ENCODE measurements around the gene DENND6B. TPM values are rescaled to one million over a fixed set of nuclear protein-coding genes. Genes with fewer than 3 reads are reported as not detected.

Gene DENND6B
- total RNA-seq, 1 donor from 2014 or later = 7.7 TPM

DNA sequence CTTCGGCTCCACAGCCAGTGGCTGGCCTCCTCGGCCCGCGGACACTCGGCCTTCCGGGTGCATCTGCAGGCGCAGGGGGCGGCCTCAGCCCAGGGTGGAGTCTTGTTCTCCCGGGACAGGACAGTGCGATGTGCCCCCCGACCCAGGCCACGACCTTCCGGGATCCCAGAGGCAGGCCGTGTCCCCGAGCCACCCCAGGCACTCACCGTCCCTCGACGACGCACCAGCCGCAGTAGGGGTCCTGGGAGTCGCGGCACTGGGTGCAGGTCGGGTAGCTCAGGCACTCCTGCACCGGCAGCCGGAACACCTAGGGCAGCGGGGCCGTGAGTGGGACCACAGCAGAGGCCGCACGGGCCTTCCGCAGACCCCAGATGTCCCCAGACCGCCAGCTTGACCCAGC lies 39.1 kb downstream of the DENND6B start:
- Mint-ChIP-seq H3K9me3 (ENCODE audit: low read depth) (no peaks in the 10 kb centered on the region), H3K4me3 (ENCODE audit: unreplicated experiment) (no peak overlapping the region), H3K27ac (ENCODE audit: unreplicated experiment) (no peak overlapping the region), H3K27me3 (ENCODE audit: low read depth) (no peaks in the 10 kb centered on the region), H3K4me1 (ENCODE audit: low read depth) (peaks cover 13% of the 10 kb centered on the region), H3K36me3 (ENCODE audit: low read depth) (peaks cover 8% of the 10 kb centered on the region)
- TF ChIP-seq, protein P1, sequence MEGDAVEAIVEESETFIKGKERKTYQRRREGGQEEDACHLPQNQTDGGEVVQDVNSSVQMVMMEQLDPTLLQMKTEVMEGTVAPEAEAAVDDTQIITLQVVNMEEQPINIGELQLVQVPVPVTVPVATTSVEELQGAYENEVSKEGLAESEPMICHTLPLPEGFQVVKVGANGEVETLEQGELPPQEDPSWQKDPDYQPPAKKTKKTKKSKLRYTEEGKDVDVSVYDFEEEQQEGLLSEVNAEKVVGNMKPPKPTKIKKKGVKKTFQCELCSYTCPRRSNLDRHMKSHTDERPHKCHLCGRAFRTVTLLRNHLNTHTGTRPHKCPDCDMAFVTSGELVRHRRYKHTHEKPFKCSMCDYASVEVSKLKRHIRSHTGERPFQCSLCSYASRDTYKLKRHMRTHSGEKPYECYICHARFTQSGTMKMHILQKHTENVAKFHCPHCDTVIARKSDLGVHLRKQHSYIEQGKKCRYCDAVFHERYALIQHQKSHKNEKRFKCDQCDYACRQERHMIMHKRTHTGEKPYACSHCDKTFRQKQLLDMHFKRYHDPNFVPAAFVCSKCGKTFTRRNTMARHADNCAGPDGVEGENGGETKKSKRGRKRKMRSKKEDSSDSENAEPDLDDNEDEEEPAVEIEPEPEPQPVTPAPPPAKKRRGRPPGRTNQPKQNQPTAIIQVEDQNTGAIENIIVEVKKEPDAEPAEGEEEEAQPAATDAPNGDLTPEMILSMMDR (IDR thresholded peaks at IDR 0.05) = no peak
- no peak for DNase-seq (ENCODE audit: low spot score)

DNA sequence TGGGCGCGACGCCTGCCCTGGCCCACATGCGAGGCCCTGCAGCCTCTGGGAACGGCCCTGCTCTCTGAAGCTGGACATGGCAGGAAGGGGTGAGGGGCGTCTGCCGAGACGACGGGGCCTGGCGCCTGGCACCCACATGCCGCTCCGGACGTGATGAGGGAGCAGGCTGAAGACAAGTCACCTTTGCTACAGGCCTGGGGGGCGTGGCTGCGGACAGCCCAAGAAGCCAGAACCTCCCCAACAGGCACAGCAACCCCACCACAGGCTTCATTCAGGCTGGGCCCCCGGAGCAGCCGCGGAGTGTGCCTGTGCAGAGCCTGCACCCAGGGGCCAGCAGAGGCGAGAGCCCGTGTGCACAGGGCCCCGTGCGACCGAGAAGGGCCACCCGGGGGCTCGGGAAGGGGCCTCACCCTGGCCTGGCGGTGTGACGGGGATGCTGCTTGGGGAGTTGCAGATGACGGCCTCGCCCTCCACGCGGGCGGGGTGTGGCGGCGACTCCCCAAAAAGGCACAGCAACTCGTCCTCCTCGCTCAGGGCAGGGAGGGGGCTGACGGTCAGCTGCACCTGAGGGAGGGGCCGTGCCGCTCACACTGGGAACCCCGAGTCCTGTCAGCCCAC lies 40.0 kb downstream of the DENND6B start:
- Mint-ChIP-seq H3K4me1 (ENCODE audit: low read depth) (peaks cover 7% of the 10 kb centered on the region), H3K27ac (ENCODE audit: unreplicated experiment) (no peak overlapping the region), H3K4me3 (ENCODE audit: unreplicated experiment) (no peak overlapping the region), H3K36me3 (ENCODE audit: low read depth) (peaks cover 10% of the 10 kb centered on the region), H3K9me3 (ENCODE audit: low read depth) (no peaks in the 10 kb centered on the region), H3K27me3 (ENCODE audit: low read depth) (no peaks in the 10 kb centered on the region)
- TF ChIP-seq, protein P1 (IDR thresholded peaks at IDR 0.05) = no peak
- no peak for DNase-seq (ENCODE audit: low spot score)

DNA sequence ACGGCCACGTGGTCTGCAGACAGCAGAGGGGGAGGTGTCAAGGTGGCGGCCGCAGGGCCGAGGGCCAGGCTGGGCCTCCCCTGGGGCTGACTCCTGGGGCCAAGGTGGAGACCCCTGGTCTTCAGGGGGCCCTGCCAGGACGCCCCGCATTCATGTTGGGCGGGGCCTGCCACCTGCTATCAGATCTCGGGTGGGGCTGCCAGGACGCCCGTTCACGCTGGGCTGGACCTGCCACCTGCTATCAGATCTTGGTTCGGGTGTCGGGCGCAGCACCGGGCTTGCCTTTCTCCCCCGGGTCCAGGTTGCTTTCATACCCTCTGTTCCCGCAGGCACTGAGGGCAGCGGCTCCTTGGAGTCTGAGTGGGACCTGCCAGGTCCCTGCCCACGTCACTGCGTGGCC lies 40.5 kb downstream of the DENND6B start:
- Mint-ChIP-seq H3K27me3 (ENCODE audit: low read depth) (no peaks in the 10 kb centered on the region), H3K4me1 (ENCODE audit: low read depth) (peaks cover 6% of the 10 kb centered on the region), H3K4me3 (ENCODE audit: unreplicated experiment) (no peak overlapping the region), H3K36me3 (ENCODE audit: low read depth) (peaks cover 10% of the 10 kb centered on the region), H3K9me3 (ENCODE audit: low read depth) (no peaks in the 10 kb centered on the region), H3K27ac (ENCODE audit: unreplicated experiment) (no peak overlapping the region)
- no peak for DNase-seq (ENCODE audit: low spot score)
- TF ChIP-seq, protein P1 (IDR thresholded peaks at IDR 0.05) = no peak

DNA sequence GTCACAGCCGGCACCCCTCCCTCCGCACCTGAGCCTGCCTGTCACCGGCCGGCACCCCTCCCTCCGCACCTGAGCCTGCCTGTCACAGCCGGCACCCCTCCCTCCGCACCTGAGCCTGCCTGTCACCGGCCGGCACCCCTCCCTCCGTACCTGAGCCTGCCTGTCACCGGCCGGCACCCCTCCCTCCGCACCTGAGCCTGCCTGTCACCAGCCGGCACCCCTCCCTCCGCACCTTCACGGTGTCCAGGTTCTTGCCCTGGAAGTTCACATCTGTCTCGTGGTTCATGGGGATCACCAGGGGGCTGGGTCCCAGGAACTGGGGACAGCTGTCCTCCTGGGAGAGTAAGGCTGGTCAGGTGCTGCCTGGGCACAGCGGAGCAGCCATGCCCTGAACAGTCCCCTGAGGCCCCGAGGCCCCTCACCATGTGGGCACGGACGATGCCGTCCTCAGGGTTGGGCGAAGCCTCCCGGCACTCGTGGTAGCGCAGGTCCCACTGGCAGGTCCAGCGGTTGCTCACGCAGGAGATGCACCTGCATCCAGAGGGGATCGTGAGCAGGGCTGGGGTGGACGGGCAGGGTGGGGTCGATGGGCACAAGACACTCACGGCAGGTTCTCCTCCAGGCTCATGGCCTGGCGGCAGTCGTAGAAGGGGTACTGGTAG lies 41.1 kb downstream of the DENND6B start:
- no peak for DNase-seq (ENCODE audit: low spot score)
- no peaks in the 10 kb centered on the region for H3K9me3 Mint-ChIP-seq (ENCODE audit: low read depth)
- peaks cover 10% of the 10 kb centered on the region for H3K36me3 Mint-ChIP-seq (ENCODE audit: low read depth)
- no peak overlapping the region for H3K4me3 Mint-ChIP-seq (ENCODE audit: unreplicated experiment)
- no peak overlapping the region for H3K27ac Mint-ChIP-seq (ENCODE audit: unreplicated experiment)
- TF ChIP-seq, protein P1 (IDR thresholded peaks at IDR 0.05) = no peak
- no peaks in the 10 kb centered on the region for H3K27me3 Mint-ChIP-seq (ENCODE audit: low read depth)
- peaks cover 6% of the 10 kb centered on the region for H3K4me1 Mint-ChIP-seq (ENCODE audit: low read depth)

DNA sequence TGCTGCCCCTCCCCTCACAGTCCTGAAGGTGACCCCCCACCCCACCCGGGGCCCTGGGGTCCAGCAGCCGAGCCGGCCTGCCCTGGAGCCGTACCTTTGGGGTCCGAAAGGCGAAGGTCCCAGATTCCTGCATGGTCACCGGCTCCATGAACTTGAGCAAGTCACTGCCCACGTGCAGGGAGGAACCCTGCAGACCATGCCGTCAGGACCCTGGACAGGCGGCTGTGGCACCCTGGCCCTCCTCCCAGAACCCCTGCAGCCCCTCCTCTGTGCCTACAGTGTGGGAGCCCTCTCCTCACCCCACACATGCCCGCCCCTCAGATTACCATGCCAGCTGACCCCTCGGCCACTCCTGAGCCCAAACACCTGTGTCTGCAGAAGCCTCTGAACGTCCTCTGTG lies 42.3 kb downstream of the DENND6B start:
- no peaks in the 10 kb centered on the region for H3K9me3 Mint-ChIP-seq (ENCODE audit: low read depth)
- H3K4me1 Mint-ChIP-seq (ENCODE audit: low read depth) = peaks cover 6% of the 10 kb centered on the region
- no peak overlapping the region for H3K4me3 Mint-ChIP-seq (ENCODE audit: unreplicated experiment)
- H3K36me3 Mint-ChIP-seq (ENCODE audit: low read depth) = peaks cover 12% of the 10 kb centered on the region
- peak overlapping the region; percentile 45 for H3K27ac Mint-ChIP-seq (ENCODE audit: unreplicated experiment)
- H3K27me3 Mint-ChIP-seq (ENCODE audit: low read depth) = no peaks in the 10 kb centered on the region
- no peak for DNase-seq (ENCODE audit: low spot score)
- TF ChIP-seq, protein P1 (IDR thresholded peaks at IDR 0.05) = no peak

Data from chondrocyte (in vitro differentiated cells).